Lower leg skin (tissue), 3 donors: Measurements from ENCODE around the gene SH3RF3.

Source experiments
- CTCF ChIP-seq, 3 donors: fragments of 450-650 bp; IDR thresholded peaks; one replicate each; pipeline ENCODE4 v1.5.1; 2016; ENCODE audit warnings: antibody characterized with exemption in 3 of 3, mild to moderate bottlenecking in 3 of 3, moderate library complexity in 2 of 3
- POLR2A ChIP-seq, 2 donors: fragments of 450-650 bp; IDR thresholded peaks; one replicate each; pipeline ENCODE4 v1.6.1; 2016 to 2017; ENCODE audit warnings: antibody characterized with exemption in 2 of 2, mild to moderate bottlenecking in 1 of 2, moderate library complexity in 1 of 2

GRCh38 chr2:109435901-109436598, 307.0 kb downstream of the SH3RF3 start:
- TF ChIP-seq CTCF (IDR thresholded peaks at IDR 0.05) (no peak), POLR2A (IDR thresholded peaks at IDR 0.05) (no peak)
